ENCODE results near the gene MRPL4. TPM values are rescaled to one million over a fixed set of nuclear protein-coding genes. Genes with fewer than 3 reads are reported as not detected.
A peak's percentile ranks its signal among the peaks of the same experiment; 100 is the strongest.

MRPL4 gene
- total and polyA plus RNA-seq, 2 experiments from 2014 or later, result 92.0 to 171 TPM

GRCh38 chr19:10209315-10209714 lies 42.7 kb upstream of the MRPL4 start:
- no peak for ATAC-seq
- Histone ChIP-seq H3K4me3 (no peak overlapping the region), H3K4me2 (no peak overlapping the region), H3F3A (replicated peaks; ENCODE audit: low read depth) (no peaks in the 10 kb centered on the region), H3K79me2 (replicated peaks; ENCODE audit: insufficient read depth) (no peaks in the 10 kb centered on the region), H4K20me1 (replicated peaks; ENCODE audit: insufficient read depth) (no peaks in the 10 kb centered on the region), H3K36me3 (ENCODE audit: insufficient read depth) (no peaks in the 10 kb centered on the region), H2AFZ (0 out of 2 replicates have a peak overlapping the region, but pooled peaks have one; percentile 12), H3K4me1 (ENCODE audit: insufficient read depth) (no peaks in the 10 kb centered on the region), H3K27ac (ENCODE audit: low read depth) (no peak overlapping the region), H3K27me3 (ENCODE audit: insufficient read depth) (no peaks in the 10 kb centered on the region), H3K9me2 (ENCODE audit: insufficient read depth) (no peaks in the 10 kb centered on the region)
- Mint-ChIP-seq H3K27me3 (ENCODE audit: insufficient read depth, low read depth, poor library complexity) (peaks cover 3% of the 10 kb centered on the region), H3K36me3 (ENCODE audit: low read depth) (peaks cover 5% of the 10 kb centered on the region; the same call in 1 of the 3 replicates), H3K27ac (no peak overlapping the region), H3K4me3 (no peak overlapping the region), H3K4me1 (peaks cover 12% of the 10 kb centered on the region; the same call in 2 of the 3 replicates), H3K9me3 (peaks cover 17% of the 10 kb centered on the region)
- no peak for DNase-seq (ENCODE audit: low spot score)
- TF ChIP-seq ETS1 (IDR thresholded peaks at IDR 0.05) (no peak), STAT1 (IDR thresholded peaks at IDR 0.05; ENCODE audit: unreplicated experiment) (no peak), EZH2 (IDR thresholded peaks at IDR 0.05; ENCODE audit: low read depth, unreplicated experiment) (no peak), REST (IDR thresholded peaks at IDR 0.05; ENCODE audit: unreplicated experiment) (no peak), ZNF114 (CRISPR knock-in tag; IDR thresholded peaks at IDR 0.05) (no peak), EZH2phosphoT487 (IDR thresholded peaks at IDR 0.05; ENCODE audit: unreplicated experiment) (no peak), POLR2AphosphoS5 (IDR thresholded peaks at IDR 0.05; ENCODE audit: low read depth) (no peak), NANOG (IDR thresholded peaks at IDR 0.05; ENCODE audit: borderline replicate concordance) (no peak), CREB1 (CRISPR knock-in tag; IDR thresholded peaks at IDR 0.05; ENCODE audit: low read depth) (no peak), ZNF331 (CRISPR knock-in tag; IDR thresholded peaks at IDR 0.05; ENCODE audit: low read depth) (no peak), CTCF (conservative IDR thresholded peaks at IDR 0.05; ENCODE audit: low read depth in 2 of 2) (no peak), JUNB (IDR thresholded peaks at IDR 0.05; ENCODE audit: unreplicated experiment) (no peak), ZNF462 (CRISPR knock-in tag; IDR thresholded peaks at IDR 0.05) (no peak)
